Adrenal gland (tissue), 5 donors: Measurements from ENCODE around the gene CBX8.

Experiments
- POLR2A ChIP-seq, 2 donors: fragments of 450-650 bp; IDR thresholded peaks; one replicate each; pipeline ENCODE4 v1.6.1; 2017; ENCODE audit warnings: antibody characterized with exemption in 2 of 2, mild to moderate bottlenecking in 2 of 2, moderate library complexity in 1 of 2
- TF ChIP-seq, protein P1 (sequence below), 6 experiments: fragments of 450-650 bp in 4 of 6; fragments of 200-600 bp in 2 of 6; sonication (generic) in 1 of 6; IDR thresholded peaks; 1 replicate in 5 of 6; 2 replicates in 1 of 6; pipeline versions ENCODE4 v1.5.1 to v1.8.0; 2016 to 2021; ENCODE audit warnings: antibody characterized with exemption in 6 of 6, mild to moderate bottlenecking in 2 of 6, moderate library complexity in 1 of 6
- donor health status: DM: no; HTN: no; CAD: no.

GRCh38 chr17:79769570-79770506 is 27.0 kb downstream of the CBX8 start:
- TF ChIP-seq, protein P1, sequence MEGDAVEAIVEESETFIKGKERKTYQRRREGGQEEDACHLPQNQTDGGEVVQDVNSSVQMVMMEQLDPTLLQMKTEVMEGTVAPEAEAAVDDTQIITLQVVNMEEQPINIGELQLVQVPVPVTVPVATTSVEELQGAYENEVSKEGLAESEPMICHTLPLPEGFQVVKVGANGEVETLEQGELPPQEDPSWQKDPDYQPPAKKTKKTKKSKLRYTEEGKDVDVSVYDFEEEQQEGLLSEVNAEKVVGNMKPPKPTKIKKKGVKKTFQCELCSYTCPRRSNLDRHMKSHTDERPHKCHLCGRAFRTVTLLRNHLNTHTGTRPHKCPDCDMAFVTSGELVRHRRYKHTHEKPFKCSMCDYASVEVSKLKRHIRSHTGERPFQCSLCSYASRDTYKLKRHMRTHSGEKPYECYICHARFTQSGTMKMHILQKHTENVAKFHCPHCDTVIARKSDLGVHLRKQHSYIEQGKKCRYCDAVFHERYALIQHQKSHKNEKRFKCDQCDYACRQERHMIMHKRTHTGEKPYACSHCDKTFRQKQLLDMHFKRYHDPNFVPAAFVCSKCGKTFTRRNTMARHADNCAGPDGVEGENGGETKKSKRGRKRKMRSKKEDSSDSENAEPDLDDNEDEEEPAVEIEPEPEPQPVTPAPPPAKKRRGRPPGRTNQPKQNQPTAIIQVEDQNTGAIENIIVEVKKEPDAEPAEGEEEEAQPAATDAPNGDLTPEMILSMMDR (IDR thresholded peaks at IDR 0.05): no peak
- TF ChIP-seq POLR2A (IDR thresholded peaks at IDR 0.05): no peak
